Endometrial microvascular endothelial cells (primary cell): Measurements from ENCODE around the gene SCAF1. TPM values are rescaled to one million over a fixed set of nuclear protein-coding genes. Genes with fewer than 3 reads are reported as not detected.

Source experiments
- in situ Hi-C: cut with HindIII; loops from 2 replicates; pipeline ENCODE4 v1.10.0; 2017; ENCODE audit warnings: low sequenced_read_pairs, low pct_unique_long_range_greater_than_20kb; ENCODE audit errors: inconsistent ontology term
- total RNA-seq: library from RNA; depleted of rRNA; stranded (reverse); fragments of >200 nt; gene quantifications from one replicate; pipeline ENCODE4 v1.2.3, GENCODE V29; 2015; ENCODE audit errors: inconsistent ontology term

The SCAF1 gene
- total RNA-seq, 1 donor from 2014 or later: 73.5 TPM

DNA sequence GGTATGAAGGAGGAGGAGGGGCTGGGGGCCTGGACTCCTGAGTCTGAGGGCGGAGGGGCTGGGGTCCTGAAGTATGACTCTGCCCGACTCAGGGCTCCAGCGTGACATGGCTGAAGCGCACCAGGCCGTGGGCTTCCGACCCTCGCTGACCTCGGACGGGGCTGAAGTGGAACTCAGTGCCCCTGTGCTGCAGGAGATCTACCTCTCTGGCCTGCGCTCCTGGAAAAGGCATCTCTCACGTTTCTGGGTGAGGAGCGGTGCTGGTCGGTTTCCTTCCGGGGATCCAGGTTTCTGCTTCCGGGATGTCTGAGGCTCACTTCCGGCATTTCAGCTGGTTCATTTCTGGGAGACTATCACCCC lies 50.1 kb downstream of the SCAF1 start:
- in situ Hi-C loops: no loop called here

- in situ Hi-C loops: no loop called here
Measured at GRCh38 chr19:49696115-49696514, 54.1 kb downstream of the SCAF1 start.

- in situ Hi-C loops: no loop called here
Measured at GRCh38 chr19:49696865-49697264, 54.9 kb downstream of the SCAF1 start.

- in situ Hi-C loops: no loop called here
Measured at GRCh38 chr19:49699364-49699763, 57.4 kb downstream of the SCAF1 start.

- in situ Hi-C loops: no loop called here
Measured at GRCh38 chr19:49700563-49700962, 58.6 kb downstream of the SCAF1 start.

- in situ Hi-C loops: no loop called here
Measured at GRCh38 chr19:49701271-49701786, 59.3 kb downstream of the SCAF1 start.

- in situ Hi-C loops: no loop called here
Measured at GRCh38 chr19:49704888-49705642, 63.1 kb downstream of the SCAF1 start.

DNA sequence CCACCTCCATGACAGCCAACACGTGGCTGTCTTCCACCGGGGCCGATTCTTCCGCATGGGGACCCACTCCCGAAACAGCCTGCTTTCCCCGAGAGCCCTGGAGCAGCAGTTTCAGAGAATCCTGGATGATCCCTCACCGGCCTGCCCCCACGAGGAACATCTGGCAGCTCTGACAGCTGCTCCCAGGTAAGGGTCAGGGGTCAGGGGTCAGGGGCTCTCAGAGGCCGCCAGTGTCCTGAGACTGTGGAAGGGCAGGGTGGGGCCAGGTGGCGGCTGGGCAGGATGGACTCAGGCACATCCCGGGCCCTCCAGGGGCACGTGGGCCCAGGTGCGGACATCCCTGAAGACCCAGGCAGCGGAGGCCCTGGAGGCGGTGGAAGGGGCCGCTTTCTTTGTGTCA lies 63.9 kb downstream of the SCAF1 start:
- in situ Hi-C loops: no loop called here

Other genes with a start within 250 kb of the SCAF1 start
- gene PTH2, start 218.8 kb upstream of the SCAF1 start, total RNA-seq: not detected
- not detected for gene GFY, start 216.8 kb upstream of the SCAF1 start, total RNA-seq
- gene SLC17A7, start 200.7 kb upstream of the SCAF1 start, total RNA-seq: not detected
- gene PIH1D1, start 190.4 kb upstream of the SCAF1 start, total RNA-seq: 97.7 TPM
- 67.4 TPM for gene ALDH16A1, start 189.0 kb upstream of the SCAF1 start, total RNA-seq
- gene FLT3LG, start 168.0 kb upstream of the SCAF1 start, total RNA-seq: 2.6 TPM
- 2,035 TPM for gene RPL13A, start 154.6 kb upstream of the SCAF1 start, total RNA-seq
- 3,348 TPM for gene RPS11, start 145.8 kb upstream of the SCAF1 start, total RNA-seq
- gene FCGRT, start 129.5 kb upstream of the SCAF1 start, total RNA-seq: 93.4 TPM
- 38.2 TPM for gene RCN3, start 114.2 kb upstream of the SCAF1 start, total RNA-seq
- 107 TPM for gene NOSIP, start 61.7 kb upstream of the SCAF1 start, total RNA-seq
- gene PRRG2, start 60.9 kb upstream of the SCAF1 start, total RNA-seq: not detected
- gene PRR12, start 51.0 kb upstream of the SCAF1 start, total RNA-seq: 7.5 TPM
- 45.0 TPM for gene RRAS, start 2.1 kb upstream of the SCAF1 start, total RNA-seq
- 81.9 TPM for gene IRF3, start 23.6 kb downstream of the SCAF1 start, total RNA-seq
- gene BCL2L12, start 23.7 kb downstream of the SCAF1 start, total RNA-seq: 51.6 TPM
- 456 TPM for gene PRMT1, start 35.1 kb downstream of the SCAF1 start, total RNA-seq
- not detected for gene ADM5, start 47.4 kb downstream of the SCAF1 start, total RNA-seq
- gene CPT1C, start 48.9 kb downstream of the SCAF1 start, total RNA-seq: 9.6 TPM
- not detected for gene TSKS, start 121.1 kb downstream of the SCAF1 start, total RNA-seq
- gene AP2A1, start 124.8 kb downstream of the SCAF1 start, total RNA-seq: 125 TPM
- gene FUZ, start 171.1 kb downstream of the SCAF1 start, total RNA-seq: 10.6 TPM
- gene MED25, start 176.1 kb downstream of the SCAF1 start, total RNA-seq: 31.7 TPM
- 59.8 TPM for gene PTOV1, start 208.9 kb downstream of the SCAF1 start, total RNA-seq
- gene PNKP, start 225.4 kb downstream of the SCAF1 start, total RNA-seq: 50.6 TPM
- 23.1 TPM for gene AKT1S1, start 235.1 kb downstream of the SCAF1 start, total RNA-seq
- 12.6 TPM for gene TBC1D17, start 235.5 kb downstream of the SCAF1 start, total RNA-seq